B cell (primary cell): ENCODE results near the gene CEP164. TPM values are rescaled to one million over a fixed set of nuclear protein-coding genes. Genes with fewer than 3 reads are reported as not detected.

Experiments used
- ATAC-seq: fragments of 200-7000 bp; cut with Tn5 transposase; one replicate; pipeline ENCODE4 v1.10.0; 2021; ENCODE audit warnings: low read depth, mild to moderate bottlenecking, moderate number of reproducible peaks, moderate library complexity
- CTCF ChIA-PET: fragments of 350-600 bp; sonication (Branson Sonifier 250); formaldehyde crosslinking; loops from one replicate; lab custom pipeline; 2021; ENCODE audit warnings: antibody characterized with exemption, inconsistent platforms; lab: Charles Lee
- POLR2A ChIA-PET: fragments of 350-600 bp; sonication (Branson Sonifier 250); formaldehyde crosslinking; loops from one replicate; lab custom pipeline; 2021; ENCODE audit warnings: antibody characterized with exemption; lab: Charles Lee
- DNase-seq: peaks from one replicate; pipeline ENCODE4 v3.0.0; 2013
- H2AFZ ChIP-seq: 2 replicates; pipeline ENCODE4 v1.6.1; 2012; ENCODE audit warnings: mild to moderate bottlenecking, low read depth, low read length; ENCODE audit not compliant: insufficient read depth, poor library complexity, severe bottlenecking
- H3K27ac ChIP-seq, 2 donors: 1 replicate in 1 of 2; 2 replicates in 1 of 2; pipeline ENCODE4 v1.5.1; 2012 to 2013; ENCODE audit warnings: low read length in 2 of 2, mild to moderate bottlenecking in 2 of 2, moderate library complexity in 1 of 2
- H3K27me3 ChIP-seq, 4 experiments: fragments of 200-600 bp in 1 of 4; sonication (generic) in 1 of 4; replicated peaks in 1 of 4; 1 replicate in 2 of 4; 2 replicates in 2 of 4; pipeline versions ENCODE4 v1.6.1 to v1.7.0; 2013 to 2016; ENCODE audit warnings: low read length in 3 of 4, mild to moderate bottlenecking in 2 of 4, mixed read lengths in 1 of 4, moderate library complexity in 1 of 4; ENCODE audit not compliant: insufficient read depth in 4 of 4, control insufficient read depth in 3 of 4; ENCODE audit errors: control extremely low read depth in 1 of 4
- H3K36me3 ChIP-seq, 2 experiments: replicated peaks in 1 of 2; 1 replicate in 1 of 2; 2 replicates in 1 of 2; pipeline versions ENCODE4 v1.6.1 to v1.7.1; 2013; ENCODE audit warnings: low read length in 1 of 2; ENCODE audit not compliant: insufficient read depth in 2 of 2, control insufficient read depth in 1 of 2; ENCODE audit errors: control extremely low read depth in 1 of 2, extremely low read depth in 1 of 2
- H3K4me1 ChIP-seq, 2 donors: fragments of 200-600 bp in 1 of 2; sonication (generic) in 1 of 2; 1 replicate in 1 of 2; 2 replicates in 1 of 2; pipeline versions ENCODE4 v1.5.1 to v1.6.1; 2013 to 2017; ENCODE audit warnings: low read length in 2 of 2; ENCODE audit not compliant: control insufficient read depth in 2 of 2, insufficient read depth in 2 of 2
- H3K4me2 ChIP-seq: replicated peaks from 2 replicates; pipeline ENCODE3; 2012; ENCODE audit warnings: mild to moderate bottlenecking, low read depth, low read length; ENCODE audit not compliant: poor library complexity, severe bottlenecking
- H3K4me3 ChIP-seq, 5 experiments: fragments of 200-600 bp in 1 of 5; sonication (generic) in 1 of 5; 1 replicate in 3 of 5; 2 replicates in 2 of 5; pipeline versions ENCODE4 v1.5.1 to v1.7.0; 2011 to 2016; ENCODE audit warnings: low read length in 4 of 5, mild to moderate bottlenecking in 4 of 5, low read depth in 2 of 5, control low read depth in 1 of 5, moderate library complexity in 1 of 5; ENCODE audit not compliant: insufficient read depth in 1 of 5; ENCODE audit errors: control extremely low read depth in 1 of 5, extremely low read depth in 1 of 5
- H3K79me2 ChIP-seq: fragments of 200-600 bp; sonication (generic); one replicate; pipeline ENCODE4 v1.6.0; 2016; ENCODE audit warnings: low read length; ENCODE audit not compliant: control insufficient read depth, insufficient read depth
- H3K9ac ChIP-seq: fragments of 200-600 bp; sonication (generic); 2 replicates; pipeline ENCODE4 v1.6.1; 2017; ENCODE audit warnings: mild to moderate bottlenecking, low read length, moderate library complexity
- H3K9me3 ChIP-seq, 3 donors: one replicate each; pipeline versions ENCODE4 v1.6.1 to v1.7.1; 2013; ENCODE audit warnings: low read length in 2 of 3; ENCODE audit not compliant: control insufficient read depth in 2 of 3, insufficient read depth in 1 of 3; ENCODE audit errors: control extremely low read depth in 1 of 3
- H4K20me1 ChIP-seq: 2 replicates; pipeline ENCODE4 v1.6.0; 2012; ENCODE audit warnings: mild to moderate bottlenecking, low read length; ENCODE audit not compliant: insufficient read depth, control insufficient read depth, poor library complexity, severe bottlenecking
- H3K27ac Mint-ChIP-seq: one replicate; pipeline ENCODE4 v1.8.0; 2021; ENCODE audit warnings: mixed read lengths
- H3K27me3 Mint-ChIP-seq: one replicate; pipeline ENCODE4 v1.8.0; 2021; ENCODE audit warnings: mixed read lengths
- H3K4me1 Mint-ChIP-seq: one replicate; pipeline ENCODE4 v1.8.0; 2021; ENCODE audit warnings: mixed read lengths
- H3K4me3 Mint-ChIP-seq: one replicate; pipeline ENCODE4 v1.8.0; 2021; ENCODE audit warnings: mixed read lengths
- H3K9me3 Mint-ChIP-seq: one replicate; pipeline ENCODE4 v1.8.0; 2022; ENCODE audit warnings: mixed read lengths; ENCODE audit not compliant: insufficient read depth
- CTCF ChIP-seq: fragments of 200-600 bp; IDR thresholded peaks from one replicate; pipeline ENCODE4 v1.8.0; 2022; ENCODE audit warnings: antibody characterized with exemption, mild to moderate bottlenecking
- EZH2 ChIP-seq: IDR thresholded peaks from 2 replicates; pipeline ENCODE4 v1.6.1; 2012; ENCODE audit warnings: borderline replicate concordance, low read depth, mild to moderate bottlenecking, moderate library complexity, low read length; ENCODE audit not compliant: insufficient read depth, poor library complexity, severe bottlenecking
- WGBS: methylation state at CpG from one replicate; pipeline ENCODE4 v1.1.5; 2013; ENCODE audit warnings: missing lambda C conversion rate; ENCODE audit not compliant: insufficient coverage; 5-methylcytosine and 5-hydroxymethylcytosine counted together
- intact Hi-C: fragments of 100-400 bp; cut with micrococcal nuclease; formaldehyde crosslinking; loops from one replicate; pipeline ENCODE4 v1.10.0; 2022
- polyA plus RNA-seq: library from polyadenylated mRNA; depleted of rRNA; stranded (reverse); fragments of >200 nt; gene quantifications from 2 replicates; pipeline ENCODE4 v1.2.3, GENCODE V29; 2012
- total RNA-seq, 2 donors: library from RNA; stranded (reverse); fragments of 120-200 nt in 1 of 2; gene quantifications; 1 replicate in 1 of 2; 2 replicates in 1 of 2; pipeline versions ENCODE4 v1.2.3 to v1.2.4, GENCODE V29; 2013 to 2022

Gene CEP164
- total and polyA plus RNA-seq, 2 donors (not counting 1 experiment from before 2014, with no cell fraction given): 31.5 to 54.8 TPM

- no peaks in the 10 kb centered on the region for H3K27me3 Mint-ChIP-seq
- no peak overlapping the region for H2AFZ ChIP-seq
- H3K9me3 ChIP-seq: no peaks in the 10 kb centered on the region
- H3K27ac Mint-ChIP-seq: no peak overlapping the region
- intact Hi-C loops: no loop called here
- ATAC-seq (no peak), DNase-seq (no peak)
- TF ChIP-seq EZH2: no peak
- TF ChIP-seq CTCF: no peak
- H3K4me1 ChIP-seq: no peaks in the 10 kb centered on the region
- H3K4me2 ChIP-seq: no peak overlapping the region
- no peaks in the 10 kb centered on the region for H3K9me3 Mint-ChIP-seq
- H3K27me3 ChIP-seq: no peaks in the 10 kb centered on the region
- no peaks in the 10 kb centered on the region for H3K4me1 Mint-ChIP-seq
- peaks cover 0 to 56% of the 10 kb centered on the region in 2 experiments for H3K36me3 ChIP-seq
- ChIA-PET POLR2A (no interaction called here), CTCF (no interaction called here)
- no peak overlapping the region for H3K4me3 Mint-ChIP-seq
- no peak overlapping the region for H3K9ac ChIP-seq
- no peaks in the 10 kb centered on the region for H4K20me1 ChIP-seq
- H3K4me3 ChIP-seq: no peak overlapping the region
- H3K27ac ChIP-seq: no peak overlapping the region
- 90% methylated on average over 7 of the region's 12 CpGs for WGBS
- H3K79me2 ChIP-seq: no peaks in the 10 kb centered on the region
These were observed 51.6 kb downstream of the CEP164 start for GRCh38 chr11:117378976-117379865.

- intact Hi-C loops: no loop called here
- CTCF ChIA-PET: no interaction called here
These were observed 53.0 kb downstream of the CEP164 start for GRCh38 chr11:117380676-117381075.

More at GRCh38 chr11:117380676-117381075, 53.0 kb downstream of the CEP164 start:
- no peaks in the 10 kb centered on the region for H3K27me3 ChIP-seq
- H3K9ac ChIP-seq: no peak overlapping the region
- POLR2A ChIA-PET: no interaction called here
- ATAC-seq (no peak), DNase-seq (no peak)
- no peaks in the 10 kb centered on the region for H4K20me1 ChIP-seq
- no peaks in the 10 kb centered on the region for H3K4me1 ChIP-seq
- peaks cover 0 to 49% of the 10 kb centered on the region in 2 experiments for H3K36me3 ChIP-seq
- no peak overlapping the region for H3K4me2 ChIP-seq
- H3K9me3 ChIP-seq: no peaks in the 10 kb centered on the region
- H3K4me3 Mint-ChIP-seq: no peak overlapping the region
- no peaks in the 10 kb centered on the region for H3K27me3 Mint-ChIP-seq
- no peaks in the 10 kb centered on the region for H3K4me1 Mint-ChIP-seq
- no peaks in the 10 kb centered on the region for H3K9me3 Mint-ChIP-seq
- TF ChIP-seq CTCF (no peak), EZH2 (no peak)
- H3K79me2 ChIP-seq: no peaks in the 10 kb centered on the region
- WGBS: 100% methylated on average over 4 of the region's 4 CpGs
- H3K27ac Mint-ChIP-seq: no peak overlapping the region
- no peak overlapping the region for H3K4me3 ChIP-seq
- no peak overlapping the region for H3K27ac ChIP-seq
- no peak overlapping the region for H2AFZ ChIP-seq
